Measurements from ENCODE around the gene NINJ2. TPM values are rescaled to one million over a fixed set of nuclear protein-coding genes. Genes with fewer than 3 reads are reported as not detected.

NINJ2 gene
- total and polyA plus RNA-seq, 12 donors = 1.9 to 25.7 (median 8.3) TPM

- peak overlapping the region in 1 of 10 donors; percentile 33 for H3K4me3 ChIP-seq
- no peaks in the 10 kb centered on the region for H3K9me3 ChIP-seq
- H3K27ac ChIP-seq = peak overlapping the region in 4 of 10 donors; percentile 17 to 53 (median 36)
- TF ChIP-seq, protein P1, sequence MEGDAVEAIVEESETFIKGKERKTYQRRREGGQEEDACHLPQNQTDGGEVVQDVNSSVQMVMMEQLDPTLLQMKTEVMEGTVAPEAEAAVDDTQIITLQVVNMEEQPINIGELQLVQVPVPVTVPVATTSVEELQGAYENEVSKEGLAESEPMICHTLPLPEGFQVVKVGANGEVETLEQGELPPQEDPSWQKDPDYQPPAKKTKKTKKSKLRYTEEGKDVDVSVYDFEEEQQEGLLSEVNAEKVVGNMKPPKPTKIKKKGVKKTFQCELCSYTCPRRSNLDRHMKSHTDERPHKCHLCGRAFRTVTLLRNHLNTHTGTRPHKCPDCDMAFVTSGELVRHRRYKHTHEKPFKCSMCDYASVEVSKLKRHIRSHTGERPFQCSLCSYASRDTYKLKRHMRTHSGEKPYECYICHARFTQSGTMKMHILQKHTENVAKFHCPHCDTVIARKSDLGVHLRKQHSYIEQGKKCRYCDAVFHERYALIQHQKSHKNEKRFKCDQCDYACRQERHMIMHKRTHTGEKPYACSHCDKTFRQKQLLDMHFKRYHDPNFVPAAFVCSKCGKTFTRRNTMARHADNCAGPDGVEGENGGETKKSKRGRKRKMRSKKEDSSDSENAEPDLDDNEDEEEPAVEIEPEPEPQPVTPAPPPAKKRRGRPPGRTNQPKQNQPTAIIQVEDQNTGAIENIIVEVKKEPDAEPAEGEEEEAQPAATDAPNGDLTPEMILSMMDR (IDR thresholded peaks at IDR 0.05) = no peak
- peaks cover 16 to 52% (median 41%) of the 10 kb centered on the region in 9 donors for H3K4me1 ChIP-seq
- ATAC-seq (no peak), DNase-seq (no peak)
- intact Hi-C loops (cut with DNase I) = no loop called here
- WGBS, 2 donors = 68 to 85% methylated on average over 8 of the region's 8 CpGs
- H3K36me3 ChIP-seq = peaks cover 0 to 30% (median 0%) of the 10 kb centered on the region in 9 donors
- H3K27me3 ChIP-seq = no peaks in the 10 kb centered on the region
Measured at GRCh38 chr12:554001-554285, 109.3 kb downstream of the NINJ2 start.

GRCh38 chr12:553216-554000 is 109.8 kb downstream of the NINJ2 start:
- ATAC-seq = no peak
- DNase-seq = no peak
- H3K27ac ChIP-seq = peak overlapping the region in 9 of 10 donors; percentile 17 to 89 (median 40)
- TF ChIP-seq, protein P1 (IDR thresholded peaks at IDR 0.05) = no peak
- H3K4me1 ChIP-seq = peaks cover 16 to 57% (median 41%) of the 10 kb centered on the region in 9 donors
- 64% methylated on average over 23 of the region's 23 CpGs for WGBS, 2 donors
- no peaks in the 10 kb centered on the region for H3K9me3 ChIP-seq
- no peaks in the 10 kb centered on the region for H3K27me3 ChIP-seq
- peaks cover 0 to 24% (median 0%) of the 10 kb centered on the region in 9 donors for H3K36me3 ChIP-seq
- peak overlapping the region in 1 of 10 donors; percentile 33 for H3K4me3 ChIP-seq
- intact Hi-C loops (cut with DNase I) = no loop called here

DNA sequence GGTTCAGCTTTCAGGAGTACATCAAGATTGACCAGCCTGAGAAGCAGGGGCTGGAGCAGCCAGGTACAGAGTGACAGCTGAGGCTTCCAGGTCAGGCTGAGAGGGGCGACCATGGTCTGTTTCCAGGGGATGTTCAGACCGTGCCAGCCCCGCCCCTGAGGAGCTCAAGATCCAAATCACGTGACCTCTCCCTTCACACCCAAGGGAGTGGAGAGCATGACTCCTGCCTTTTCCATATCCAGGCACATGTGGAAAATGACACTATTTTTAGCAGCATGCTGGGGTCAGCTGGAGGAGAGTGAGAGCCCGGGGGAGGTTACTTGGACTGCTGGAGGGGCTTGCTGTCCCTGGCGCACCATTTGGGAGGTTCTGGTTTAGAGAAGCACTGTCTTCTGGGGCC is 110.8 kb downstream of the NINJ2 start:
- Histone ChIP-seq H3K4me3 (no peak overlapping the region), H3K27me3 (peaks cover 0 to 4% (median 0%) of the 10 kb centered on the region in 7 donors), H3K27ac (peak overlapping the region in 7 of 10 donors; percentile 33 to 89 (median 46)), H3K4me1 (peaks cover 16 to 62% (median 41%) of the 10 kb centered on the region in 9 donors), H3K9me3 (no peaks in the 10 kb centered on the region), H3K36me3 (peaks cover 0 to 17% (median 0%) of the 10 kb centered on the region in 9 donors)
- 7 to 16% methylated on average over 6 of the region's 6 CpGs for WGBS, 2 donors
- intact Hi-C loops (cut with DNase I) = no loop called here
- no peak for DNase-seq
- peak; percentile 39 to 69 (median 52) for ATAC-seq
- TF ChIP-seq, protein P1 (IDR thresholded peaks at IDR 0.05) = no peak

GRCh38 chr12:550473-551260 is 112.6 kb downstream of the NINJ2 start:
- peak in 1 of 2 donors; percentile 73 for DNase-seq
- Histone ChIP-seq H3K4me1 (peaks cover 16 to 72% (median 41%) of the 10 kb centered on the region in 9 donors), H3K4me3 (no peak overlapping the region), H3K27ac (peak overlapping the region in 9 of 10 donors; percentile 11 to 89 (median 73)), H3K36me3 (peaks cover 0 to 7% (median 0%) of the 10 kb centered on the region in 9 donors), H3K9me3 (no peaks in the 10 kb centered on the region), H3K27me3 (peaks cover 0 to 17% (median 7%) of the 10 kb centered on the region in 7 donors)
- intact Hi-C loops (cut with DNase I) = no loop called here
- TF ChIP-seq, protein P1 (IDR thresholded peaks at IDR 0.05) = no peak
- peak; percentile 40 to 72 (median 63) for ATAC-seq
- 54 to 67% methylated on average over 18 of the region's 18 CpGs for WGBS, 2 donors
